ENCODE data around the gene PGGHG. TPM values are rescaled to one million over a fixed set of nuclear protein-coding genes. Genes with fewer than 3 reads are reported as not detected.

The PGGHG gene
- total and polyA plus RNA-seq, 12 donors, result 3.3 to 45.3 (median 7.4) TPM

DNA sequence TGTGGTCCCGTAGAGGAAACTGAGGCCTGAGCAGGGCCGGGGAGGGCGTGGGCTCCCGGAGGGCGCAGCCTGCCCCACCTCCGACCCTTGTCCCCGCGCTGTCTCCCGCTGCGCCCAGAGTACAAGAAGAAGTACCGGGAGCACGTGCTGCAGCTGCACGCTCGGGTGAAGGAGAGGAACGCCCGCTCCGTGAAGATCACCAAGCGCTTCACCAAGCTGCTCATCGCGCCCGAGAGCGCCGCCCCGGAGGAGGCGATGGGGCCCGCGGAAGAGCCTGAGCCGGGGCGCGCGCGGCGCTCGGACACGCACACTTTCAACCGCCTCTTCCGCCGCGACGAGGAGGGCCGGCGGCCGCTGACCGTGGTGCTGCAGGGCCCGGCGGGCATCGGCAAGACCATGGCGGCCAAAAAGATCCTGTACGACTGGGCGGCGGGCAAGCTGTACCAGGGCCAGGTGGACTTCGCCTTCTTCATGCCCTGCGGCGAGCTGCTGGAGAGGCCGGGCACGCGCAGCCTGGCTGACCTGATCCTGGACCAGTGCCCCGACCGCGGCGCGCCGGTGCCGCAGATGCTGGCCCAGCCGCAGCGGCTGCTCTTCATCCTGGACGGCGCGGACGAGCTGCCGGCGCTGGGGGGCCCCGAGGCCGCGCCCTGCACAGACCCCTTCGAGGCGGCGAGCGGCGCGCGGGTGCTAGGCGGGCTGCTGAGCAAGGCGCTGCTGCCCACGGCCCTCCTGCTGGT is 8.8 kb upstream of the PGGHG start:
- TF ChIP-seq CTCF (IDR thresholded peaks at IDR 0.05), result no peak
- H3K27ac ChIP-seq, result peak overlapping the region in 1 of 10 donors; percentile 61
- peaks cover 33 to 96% (median 82%) of the 10 kb centered on the region in 7 donors for H3K27me3 ChIP-seq
- peaks cover 0 to 3% (median 0%) of the 10 kb centered on the region in 11 donors for H3K9me3 ChIP-seq
- intact Hi-C loops (cut with DNase I), result no loop called here
- DNase-seq (peak; percentile 5 to 24), ATAC-seq (peak in 7 of 8 donors; percentile 7 to 53 (median 44))
- H3K4me3 ChIP-seq, result peak overlapping the region in 9 of 10 donors; percentile 19 to 46 (median 29)
- H3K4me1 ChIP-seq, result peaks cover 5 to 35% (median 26%) of the 10 kb centered on the region in 9 donors
- no peaks in the 10 kb centered on the region for H3K36me3 ChIP-seq
- 3 to 4% methylated on average over 77 to 85 of the region's 85 CpGs for WGBS, 2 donors

DNA sequence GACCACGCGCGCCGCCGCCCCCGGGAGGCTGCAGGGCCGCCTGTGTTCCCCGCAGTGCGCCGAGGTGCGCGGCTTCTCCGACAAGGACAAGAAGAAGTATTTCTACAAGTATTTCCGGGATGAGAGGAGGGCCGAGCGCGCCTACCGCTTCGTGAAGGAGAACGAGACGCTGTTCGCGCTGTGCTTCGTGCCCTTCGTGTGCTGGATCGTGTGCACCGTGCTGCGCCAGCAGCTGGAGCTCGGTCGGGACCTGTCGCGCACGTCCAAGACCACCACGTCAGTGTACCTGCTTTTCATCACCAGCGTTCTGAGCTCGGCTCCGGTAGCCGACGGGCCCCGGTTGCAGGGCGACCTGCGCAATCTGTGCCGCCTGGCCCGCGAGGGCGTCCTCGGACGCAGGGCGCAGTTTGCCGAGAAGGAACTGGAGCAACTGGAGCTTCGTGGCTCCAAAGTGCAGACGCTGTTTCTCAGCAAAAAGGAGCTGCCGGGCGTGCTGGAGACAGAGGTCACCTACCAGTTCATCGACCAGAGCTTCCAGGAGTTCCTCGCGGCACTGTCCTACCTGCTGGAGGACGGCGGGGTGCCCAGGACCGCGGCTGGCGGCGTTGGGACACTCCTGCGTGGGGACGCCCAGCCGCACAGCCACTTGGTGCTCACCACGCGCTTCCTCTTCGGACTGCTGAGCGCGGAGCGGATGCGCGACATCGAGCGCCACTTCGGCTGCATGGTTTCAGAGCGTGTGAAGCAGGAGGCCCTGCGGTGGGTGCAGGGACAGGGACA is 8.0 kb upstream of the PGGHG start:
- H3K9me3 ChIP-seq, result peaks cover 0 to 3% (median 0%) of the 10 kb centered on the region in 11 donors
- intact Hi-C loops (cut with DNase I), result no loop called here
- WGBS, 2 donors, result 9 to 11% methylated on average over 74 to 79 of the region's 79 CpGs
- DNase-seq (peak in 1 of 2 donors; percentile 3), ATAC-seq (peak in 1 of 8 donors; percentile 18)
- peaks cover 33 to 99% (median 88%) of the 10 kb centered on the region in 7 donors for H3K27me3 ChIP-seq
- H3K27ac ChIP-seq, result peak overlapping the region in 1 of 10 donors; percentile 61
- no peaks in the 10 kb centered on the region for H3K36me3 ChIP-seq
- TF ChIP-seq CTCF (IDR thresholded peaks at IDR 0.05), result no peak
- H3K4me3 ChIP-seq, result peak overlapping the region in 7 of 10 donors; percentile 19 to 46 (median 33)
- peaks cover 5 to 35% (median 26%) of the 10 kb centered on the region in 9 donors for H3K4me1 ChIP-seq

- no peak for ATAC-seq
- 37 to 38% methylated on average over 26 of the region's 26 CpGs for WGBS, 2 donors
- peak overlapping the region in 3 of 10 donors; percentile 33 to 46 (median 44) for H3K4me3 ChIP-seq
- no peak for TF ChIP-seq CTCF (IDR thresholded peaks at IDR 0.05)
- H3K4me1 ChIP-seq, result peaks cover 5 to 35% (median 26%) of the 10 kb centered on the region in 9 donors
- intact Hi-C loops (cut with DNase I), result no loop called here
- H3K27me3 ChIP-seq, result peaks cover 33 to 98% (median 94%) of the 10 kb centered on the region in 7 donors
- DNase-seq, result peak in 1 of 2 donors; percentile 1
- peak overlapping the region in 1 of 10 donors; percentile 61 for H3K27ac ChIP-seq
- no peaks in the 10 kb centered on the region for H3K9me3 ChIP-seq
- H3K36me3 ChIP-seq, result no peaks in the 10 kb centered on the region
These were observed 7.3 kb upstream of the PGGHG start for GRCh38 chr11:281486-282161.

DNA sequence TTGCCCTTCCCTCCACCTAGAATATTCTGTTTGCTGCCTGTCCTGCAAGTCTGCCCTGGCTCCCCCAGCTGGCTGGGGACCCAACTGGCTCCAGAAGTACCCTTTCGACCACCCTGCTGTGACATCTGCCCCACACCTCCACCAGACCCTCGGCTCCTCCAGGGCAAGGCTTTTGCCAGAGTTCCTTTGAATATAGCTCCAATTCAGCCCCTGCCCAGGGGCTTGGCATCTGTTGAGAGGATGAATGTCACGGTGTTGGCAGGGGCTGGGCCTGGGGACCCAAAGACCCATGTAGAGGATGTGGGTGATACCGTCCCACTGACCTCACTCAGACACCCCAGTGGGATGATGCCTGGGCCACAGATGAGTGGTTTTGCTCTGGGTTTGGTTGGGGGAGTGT is 6.8 kb upstream of the PGGHG start:
- H3K27me3 ChIP-seq, result peaks cover 33 to 96% (median 92%) of the 10 kb centered on the region in 7 donors
- intact Hi-C loops (cut with DNase I), result no loop called here
- ATAC-seq (no peak), DNase-seq (no peak)
- peaks cover 5 to 35% (median 26%) of the 10 kb centered on the region in 9 donors for H3K4me1 ChIP-seq
- 63 to 65% methylated on average over 4 of the region's 4 CpGs for WGBS, 2 donors
- no peaks in the 10 kb centered on the region for H3K36me3 ChIP-seq
- no peaks in the 10 kb centered on the region for H3K9me3 ChIP-seq
- H3K27ac ChIP-seq, result no peak overlapping the region
- no peak for TF ChIP-seq CTCF (IDR thresholded peaks at IDR 0.05)
- H3K4me3 ChIP-seq, result peak overlapping the region in 1 of 10 donors; percentile 44
